IPS-NIHi7 (cell line): ENCODE results near the gene ISLR.

Source experiments
- DNase-seq: peaks from one replicate; pipeline ENCODE4 v3.0.0; 2012; ENCODE audit warnings: mixed read lengths; ENCODE audit errors: extremely low spot score

The ISLR gene

DNA sequence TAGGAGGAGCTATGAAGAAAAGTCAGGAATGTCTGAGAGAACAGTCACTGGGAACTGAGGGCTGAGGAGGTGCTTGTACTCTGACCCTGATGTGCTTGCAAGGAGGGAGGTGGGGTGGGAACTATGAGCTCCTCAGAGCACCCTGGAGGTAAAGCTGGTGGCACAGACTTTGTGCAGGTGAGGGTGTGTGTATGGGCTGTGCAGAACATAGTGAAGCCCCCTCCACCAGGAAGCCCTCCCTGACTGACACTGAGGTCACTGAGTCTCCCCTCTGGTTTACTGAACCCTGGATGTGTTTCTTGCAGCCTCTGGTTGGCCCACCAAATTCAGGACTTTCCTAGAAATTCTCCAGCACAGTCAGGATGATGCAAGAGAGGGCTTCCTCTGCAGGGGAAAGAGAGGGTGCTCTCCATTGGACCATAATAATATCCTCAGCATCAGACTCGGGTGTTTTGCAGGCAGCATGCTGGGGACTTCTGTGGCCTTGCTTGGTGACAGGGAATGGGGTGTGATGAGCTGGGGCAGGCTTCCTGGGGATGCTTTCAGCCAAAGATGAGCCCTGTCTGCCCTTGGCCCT is 1.5 kb upstream of the ISLR start:
- no peak for DNase-seq

DNA sequence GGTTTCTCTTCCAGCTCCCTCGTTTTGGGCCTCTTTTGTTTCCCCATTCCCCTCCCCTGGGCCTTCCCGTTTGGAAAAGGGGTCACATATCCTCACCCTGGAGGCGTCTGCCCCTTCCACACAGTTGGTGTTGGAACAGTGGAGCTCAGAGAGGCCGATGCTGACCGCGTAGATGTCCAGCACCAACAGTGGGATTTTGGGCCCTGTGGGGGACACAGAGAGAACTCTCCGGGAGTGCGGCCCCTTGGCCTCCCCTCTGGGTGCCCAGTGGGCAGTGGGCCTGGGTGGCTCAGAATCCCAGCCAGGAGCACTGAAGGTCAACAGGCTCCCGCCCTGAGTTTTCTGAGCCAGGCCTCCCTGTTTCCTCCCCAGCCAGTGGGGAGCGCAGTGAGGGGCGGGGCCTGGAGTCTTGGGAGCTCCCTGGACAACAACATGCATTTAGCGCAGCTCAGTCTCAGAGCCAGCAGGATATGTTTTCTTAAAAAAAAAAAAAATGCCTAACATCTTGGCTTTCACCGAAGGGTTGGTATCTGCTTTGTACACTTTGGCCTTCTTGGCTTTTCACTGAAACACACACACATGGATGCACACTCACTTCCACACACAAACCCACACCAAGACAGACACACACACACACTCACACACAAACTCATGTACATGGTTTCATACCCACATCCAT is 670 bp upstream of the ISLR start:
- DNase-seq = peak; percentile 59

DNA sequence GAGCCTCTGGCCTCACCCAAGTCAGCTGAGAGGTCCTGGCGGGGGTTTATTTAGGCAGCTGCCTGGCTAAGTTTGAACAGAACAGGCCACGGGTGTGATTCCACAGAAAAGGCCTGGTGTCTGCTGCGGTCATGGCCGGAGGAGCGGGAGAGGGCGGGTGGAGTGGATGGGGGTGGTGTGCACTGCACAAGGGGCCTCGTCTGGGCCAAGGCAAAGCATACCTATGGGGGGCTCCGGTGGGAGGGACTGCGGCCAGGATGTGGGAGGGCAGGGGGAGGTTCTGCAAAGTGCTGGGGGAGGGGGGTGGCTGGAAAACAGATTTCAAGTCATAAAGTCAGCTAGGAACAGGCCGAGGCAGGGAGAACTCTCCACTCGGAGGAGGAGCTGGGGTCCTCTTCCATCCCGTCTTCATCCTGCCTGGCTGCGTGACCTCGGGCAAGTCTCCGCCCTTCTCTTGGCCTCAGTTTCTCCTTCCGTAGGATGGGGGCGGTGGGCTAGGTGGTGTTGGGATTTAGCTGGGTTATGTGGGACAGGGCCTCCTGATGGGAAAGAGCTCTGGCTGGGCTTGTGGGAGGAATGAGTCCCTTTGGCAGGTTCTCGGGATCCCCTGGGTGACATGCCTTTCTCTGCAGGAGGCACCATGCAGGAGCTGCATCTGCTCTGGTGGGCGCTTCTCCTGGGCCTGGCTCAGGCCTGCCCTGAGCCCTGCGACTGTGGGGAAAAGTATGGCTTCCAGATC is 878 bp downstream of the ISLR start:
- peak; percentile 38 for DNase-seq

DNA sequence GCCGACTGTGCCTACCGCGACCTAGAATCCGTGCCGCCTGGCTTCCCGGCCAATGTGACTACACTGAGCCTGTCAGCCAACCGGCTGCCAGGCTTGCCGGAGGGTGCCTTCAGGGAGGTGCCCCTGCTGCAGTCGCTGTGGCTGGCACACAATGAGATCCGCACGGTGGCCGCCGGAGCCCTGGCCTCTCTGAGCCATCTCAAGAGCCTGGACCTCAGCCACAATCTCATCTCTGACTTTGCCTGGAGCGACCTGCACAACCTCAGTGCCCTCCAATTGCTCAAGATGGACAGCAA is 1.4 kb downstream of the ISLR start:
- no peak for DNase-seq

DNA sequence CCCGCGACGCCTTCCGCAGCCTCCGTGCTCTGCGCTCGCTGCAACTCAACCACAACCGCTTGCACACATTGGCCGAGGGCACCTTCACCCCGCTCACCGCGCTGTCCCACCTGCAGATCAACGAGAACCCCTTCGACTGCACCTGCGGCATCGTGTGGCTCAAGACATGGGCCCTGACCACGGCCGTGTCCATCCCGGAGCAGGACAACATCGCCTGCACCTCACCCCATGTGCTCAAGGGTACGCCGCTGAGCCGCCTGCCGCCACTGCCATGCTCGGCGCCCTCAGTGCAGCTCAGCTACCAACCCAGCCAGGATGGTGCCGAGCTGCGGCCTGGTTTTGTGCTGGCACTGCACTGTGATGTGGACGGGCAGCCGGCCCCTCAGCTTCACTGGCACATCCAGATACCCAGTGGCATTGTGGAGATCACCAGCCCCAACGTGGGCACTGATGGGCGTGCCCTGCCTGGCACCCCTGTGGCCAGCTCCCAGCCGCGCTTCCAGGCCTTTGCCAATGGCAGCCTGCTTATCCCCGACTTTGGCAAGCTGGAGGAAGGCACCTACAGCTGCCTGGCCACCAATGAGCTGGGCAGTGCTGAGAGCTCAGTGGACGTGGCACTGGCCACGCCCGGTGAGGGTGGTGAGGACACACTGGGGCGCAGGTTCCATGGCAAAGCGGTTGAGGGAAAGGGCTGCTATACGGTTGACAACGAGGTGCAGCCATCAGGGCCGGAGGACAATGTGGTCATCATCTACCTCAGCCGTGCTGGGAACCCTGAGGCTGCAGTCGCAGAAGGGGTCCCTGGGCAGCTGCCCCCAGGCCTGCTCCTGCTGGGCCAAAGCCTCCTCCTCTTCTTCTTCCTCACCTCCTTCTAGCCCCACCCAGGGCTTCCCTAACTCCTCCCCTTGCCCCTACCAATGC is 2.0 kb downstream of the ISLR start:
- no peak for DNase-seq

DNA sequence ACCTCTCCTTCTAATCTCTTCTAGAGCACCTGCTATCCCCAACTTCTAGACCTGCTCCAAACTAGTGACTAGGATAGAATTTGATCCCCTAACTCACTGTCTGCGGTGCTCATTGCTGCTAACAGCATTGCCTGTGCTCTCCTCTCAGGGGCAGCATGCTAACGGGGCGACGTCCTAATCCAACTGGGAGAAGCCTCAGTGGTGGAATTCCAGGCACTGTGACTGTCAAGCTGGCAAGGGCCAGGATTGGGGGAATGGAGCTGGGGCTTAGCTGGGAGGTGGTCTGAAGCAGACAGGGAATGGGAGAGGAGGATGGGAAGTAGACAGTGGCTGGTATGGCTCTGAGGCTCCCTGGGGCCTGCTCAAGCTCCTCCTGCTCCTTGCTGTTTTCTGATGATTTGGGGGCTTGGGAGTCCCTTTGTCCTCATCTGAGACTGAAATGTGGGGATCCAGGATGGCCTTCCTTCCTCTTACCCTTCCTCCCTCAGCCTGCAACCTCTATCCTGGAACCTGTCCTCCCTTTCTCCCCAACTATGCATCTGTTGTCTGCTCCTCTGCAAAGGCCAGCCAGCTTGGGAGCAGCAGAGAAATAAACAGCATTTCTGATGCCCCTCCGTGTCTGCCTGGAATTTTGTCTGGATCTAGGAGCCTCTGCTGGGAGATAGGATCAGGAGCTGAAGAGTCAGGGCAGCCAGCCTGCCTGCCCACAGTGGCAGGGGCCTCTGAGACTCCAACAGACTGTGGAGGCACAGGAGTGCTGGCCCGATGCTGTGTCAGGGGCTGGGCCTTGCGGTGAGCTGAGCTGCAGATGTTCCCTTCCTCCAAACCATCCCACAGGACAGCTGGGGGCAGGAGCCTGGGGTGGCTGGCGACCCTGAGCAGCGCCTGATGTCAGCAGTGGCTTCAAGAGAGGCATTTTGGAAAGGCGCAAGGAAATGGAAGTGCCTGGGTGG is 3.0 kb downstream of the ISLR start:
- DNase-seq = peak; percentile 52

DNA sequence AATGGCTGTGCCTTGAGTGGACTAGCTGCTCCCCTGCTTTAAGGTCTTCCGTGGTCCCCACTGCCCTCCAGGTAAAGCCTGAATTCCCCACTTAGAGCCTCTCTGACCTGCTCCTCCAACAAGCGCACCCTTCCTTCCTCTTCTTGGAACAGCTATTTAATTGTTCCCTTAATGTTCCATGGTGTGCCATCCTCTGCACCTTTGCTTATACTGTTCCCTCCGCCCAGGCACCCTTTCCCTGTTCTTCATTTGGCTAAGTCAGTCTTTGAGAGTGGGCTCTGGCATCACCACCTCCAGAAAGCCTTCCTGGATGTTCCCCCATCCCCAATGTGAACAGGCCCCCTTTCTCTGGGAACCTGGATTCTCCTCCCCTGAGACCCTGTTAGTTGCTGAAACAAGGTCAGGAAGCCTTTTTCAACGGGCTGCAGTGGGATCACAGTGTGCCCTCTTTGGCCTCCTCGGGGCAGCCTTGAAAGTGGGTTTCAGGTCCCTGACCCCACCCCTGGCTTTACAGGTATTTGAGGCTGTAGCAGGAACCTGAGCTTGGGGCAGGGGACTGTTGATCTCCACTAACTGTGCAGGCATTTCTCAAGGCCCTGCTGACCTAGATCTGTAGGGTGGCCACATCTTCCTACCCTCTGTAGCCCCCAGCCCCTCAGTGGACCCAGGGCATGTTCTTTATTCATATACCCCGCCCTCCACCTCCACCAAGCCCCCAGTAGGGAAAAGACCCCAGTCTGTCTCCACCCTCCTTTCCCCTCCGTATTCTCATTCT is 5.0 kb downstream of the ISLR start:
- no peak for DNase-seq

DNA sequence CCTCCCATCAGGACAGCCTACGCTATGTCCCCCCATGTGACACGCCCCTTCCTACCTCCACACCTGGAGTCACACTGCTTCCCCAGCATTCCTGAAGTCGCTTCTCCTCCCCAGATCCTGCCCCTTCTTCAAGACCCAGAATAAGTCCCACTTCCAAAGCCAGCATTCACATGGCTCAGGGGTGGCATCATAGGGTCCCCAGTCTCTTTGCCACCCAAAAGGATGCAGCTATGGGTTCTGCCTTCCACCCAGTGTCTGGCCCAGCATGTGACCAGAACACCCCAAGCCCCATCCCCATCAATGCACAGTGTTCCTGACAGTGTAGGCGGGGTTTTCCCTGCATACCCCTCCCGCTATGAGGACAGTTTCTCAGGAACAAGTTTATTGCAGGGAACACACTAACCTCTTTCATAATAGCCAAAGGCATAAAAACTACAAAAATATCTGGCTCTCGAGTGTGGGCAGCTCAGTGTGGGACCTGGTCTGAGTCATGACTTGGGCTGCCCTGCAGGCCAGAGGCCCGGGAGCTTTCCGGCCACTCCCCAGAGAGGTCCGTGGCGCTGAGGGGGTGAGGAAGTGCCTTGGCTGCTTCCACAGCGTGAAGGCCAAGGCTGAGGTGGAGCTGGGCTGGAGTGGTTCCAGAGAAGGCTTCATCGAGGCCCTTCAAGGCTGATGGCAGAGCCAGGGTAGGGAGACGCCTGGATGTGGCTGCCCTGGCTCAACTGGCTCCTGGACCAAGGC is 5.8 kb downstream of the ISLR start:
- no peak for DNase-seq

DNA sequence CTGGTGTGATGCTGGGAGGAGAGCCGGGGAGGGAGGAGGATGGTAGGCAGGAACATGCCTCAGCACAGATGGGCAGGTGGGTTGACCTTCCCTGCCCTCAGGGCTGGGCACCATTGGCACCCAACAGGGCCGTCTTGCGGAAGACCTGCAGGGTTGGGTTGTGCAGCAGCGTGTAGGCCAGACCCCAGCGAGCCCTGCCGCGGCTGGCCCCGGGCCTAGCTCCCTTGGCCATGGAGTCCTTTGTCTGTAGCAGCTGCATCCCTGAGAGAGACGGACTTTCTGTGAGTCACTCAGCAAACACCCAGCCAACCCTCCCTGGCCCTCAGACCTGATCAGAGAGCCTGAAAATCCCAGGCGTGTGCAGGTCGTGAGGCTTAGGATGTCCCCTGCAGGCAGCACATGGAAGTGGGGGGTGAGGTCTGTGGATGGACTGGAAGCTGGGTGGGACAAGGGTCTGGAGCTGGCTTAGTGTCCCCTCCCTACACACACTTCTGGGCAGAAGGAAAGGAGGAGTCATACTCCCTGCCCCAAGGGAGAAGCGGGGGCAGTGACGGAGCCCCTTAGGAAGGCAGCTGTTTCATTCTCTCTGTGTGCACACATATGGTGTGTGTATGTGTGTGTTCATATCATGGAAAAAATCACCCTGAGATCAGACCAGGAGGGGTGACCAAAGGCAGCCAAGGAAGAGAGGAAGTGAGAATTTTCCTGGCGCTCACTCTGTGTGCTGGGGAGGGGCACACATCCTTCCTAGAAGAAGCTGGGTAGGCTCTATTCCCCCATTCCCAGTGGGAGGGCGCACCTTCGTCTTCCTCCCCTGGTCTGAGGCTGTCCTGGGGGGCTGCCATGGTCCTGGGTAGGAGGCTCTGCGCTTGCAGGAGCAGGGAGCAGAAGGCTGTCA is 6.7 kb downstream of the ISLR start:
- DNase-seq = no peak

DNA sequence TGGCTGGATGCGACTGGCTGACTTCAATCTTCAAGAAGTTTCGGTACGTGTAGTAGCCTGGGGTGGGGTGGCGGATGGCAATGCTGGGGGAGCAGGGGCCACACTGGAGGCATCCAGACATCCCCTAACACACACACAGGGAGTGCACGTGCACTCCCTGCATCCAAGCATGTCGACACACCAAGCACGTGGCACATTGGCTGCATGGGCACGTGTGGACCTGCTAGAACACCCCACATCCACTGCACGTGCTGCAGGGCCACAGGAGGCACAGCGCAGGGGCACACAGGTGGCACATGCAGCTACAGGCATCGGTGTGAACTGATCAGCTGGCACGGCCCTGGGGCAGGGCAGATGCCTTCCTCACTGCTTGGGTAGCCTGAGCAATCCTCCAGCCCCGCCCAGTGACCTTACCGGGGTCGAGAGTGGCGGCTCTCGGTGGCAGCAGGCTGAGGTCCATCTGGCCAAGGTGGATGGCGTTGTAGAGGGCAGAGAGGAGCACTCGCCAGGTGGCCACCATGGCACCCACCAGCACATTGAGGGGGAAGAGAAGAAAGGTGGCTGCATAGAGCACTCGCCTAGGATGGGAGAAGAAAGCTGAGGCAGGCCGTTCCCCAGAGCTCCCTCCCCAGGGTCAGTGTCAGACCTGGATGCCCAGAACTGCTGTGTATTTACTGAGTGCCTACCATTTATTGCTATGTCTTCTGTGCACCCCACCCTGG is 7.5 kb downstream of the ISLR start:
- no peak for DNase-seq

DNA sequence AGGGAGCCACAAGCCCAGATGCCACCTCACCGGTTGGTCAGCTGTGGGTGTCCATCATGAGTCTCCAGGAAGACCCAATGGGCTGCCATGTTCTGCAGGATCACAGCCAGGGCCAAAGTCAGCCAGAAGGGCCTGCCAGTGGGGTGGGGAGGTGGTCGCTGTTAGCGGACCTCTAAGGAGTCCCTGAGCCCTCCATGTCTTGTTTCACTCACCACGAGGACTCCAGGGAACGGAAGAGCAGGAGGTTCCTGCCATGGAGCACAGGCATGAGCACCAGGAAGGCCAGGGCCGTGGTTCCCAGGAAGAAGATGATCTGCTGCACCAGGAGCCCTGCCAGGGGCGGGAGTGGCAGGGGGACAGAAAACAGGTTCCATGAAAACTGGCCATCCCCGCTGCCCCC is 8.6 kb downstream of the ISLR start:
- DNase-seq = no peak

DNA sequence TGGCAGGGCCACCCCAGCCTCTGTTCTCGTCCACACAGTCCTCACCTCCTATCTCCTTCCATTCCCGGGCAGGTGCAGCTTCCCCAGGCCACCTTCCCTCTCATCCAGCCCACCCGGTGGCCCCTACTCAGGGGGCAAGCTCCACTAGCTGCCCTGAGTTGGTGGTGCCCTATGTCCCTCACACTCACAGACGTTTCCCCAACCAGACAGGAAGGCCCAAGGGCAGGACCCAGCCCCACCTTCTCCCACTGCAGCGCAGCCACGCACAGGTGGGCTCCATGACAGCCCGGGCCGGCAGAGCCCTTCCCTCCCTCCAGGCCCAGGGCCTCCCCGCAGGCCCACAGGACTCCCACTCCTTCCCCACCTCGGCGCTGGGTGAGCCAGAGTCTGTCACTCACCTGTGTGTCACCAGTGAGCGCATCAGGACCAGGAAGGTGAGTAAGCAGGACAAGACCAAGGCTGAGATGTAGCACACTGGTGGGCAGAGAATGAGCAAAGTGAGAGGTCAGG is 11.1 kb downstream of the ISLR start:
- no peak for DNase-seq

DNA sequence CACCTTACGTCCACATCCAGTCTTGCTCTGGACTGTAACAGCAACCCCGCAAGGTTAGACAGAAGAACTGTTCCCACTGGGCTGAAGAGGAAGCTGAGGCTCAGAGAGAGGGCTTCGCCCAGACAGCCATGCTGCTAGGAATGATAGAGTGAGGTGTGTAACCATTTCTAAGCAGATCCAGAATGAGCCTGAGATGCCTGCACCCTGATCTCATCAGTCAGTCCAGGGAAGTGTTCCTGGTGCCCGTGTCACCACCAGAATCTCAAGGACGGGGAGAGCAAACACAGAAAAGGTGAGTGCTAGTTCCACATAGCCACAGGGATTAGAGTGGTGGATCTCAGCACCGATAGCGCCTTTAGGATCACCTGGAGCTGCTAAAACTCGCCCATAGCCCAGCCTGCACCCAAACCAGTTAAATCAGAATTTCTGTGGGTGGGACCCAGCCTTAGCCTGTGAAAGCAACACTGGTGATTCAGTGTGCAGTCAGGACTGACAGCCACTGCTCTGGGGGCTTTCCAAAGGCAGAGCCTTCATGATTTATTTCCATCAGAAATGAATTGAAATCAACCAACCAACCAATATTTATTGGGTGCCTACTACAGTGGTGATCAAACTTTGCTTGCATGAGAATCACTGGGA is 12.3 kb downstream of the ISLR start:
- no peak for DNase-seq

DNA sequence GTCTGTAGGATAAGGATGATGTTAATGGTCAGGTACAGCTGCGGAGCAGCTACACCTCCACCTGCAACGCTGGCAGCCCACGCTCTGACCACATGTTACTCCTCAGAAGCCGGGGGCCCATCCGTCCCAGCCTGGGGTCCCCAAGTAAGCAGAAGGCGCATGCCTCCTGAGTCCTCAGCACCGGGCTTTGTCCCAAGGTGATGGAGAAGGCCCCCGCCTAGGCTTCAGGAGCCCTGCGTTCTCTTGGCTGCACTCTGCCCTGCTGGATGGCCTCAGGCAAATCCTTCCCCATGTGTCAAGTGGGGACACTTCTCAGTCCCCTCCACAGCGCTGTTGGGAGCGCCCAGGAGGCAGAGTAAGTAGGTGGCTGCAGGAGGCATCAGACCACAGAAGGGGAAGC is 14.7 kb downstream of the ISLR start:
- DNase-seq = no peak

DNA sequence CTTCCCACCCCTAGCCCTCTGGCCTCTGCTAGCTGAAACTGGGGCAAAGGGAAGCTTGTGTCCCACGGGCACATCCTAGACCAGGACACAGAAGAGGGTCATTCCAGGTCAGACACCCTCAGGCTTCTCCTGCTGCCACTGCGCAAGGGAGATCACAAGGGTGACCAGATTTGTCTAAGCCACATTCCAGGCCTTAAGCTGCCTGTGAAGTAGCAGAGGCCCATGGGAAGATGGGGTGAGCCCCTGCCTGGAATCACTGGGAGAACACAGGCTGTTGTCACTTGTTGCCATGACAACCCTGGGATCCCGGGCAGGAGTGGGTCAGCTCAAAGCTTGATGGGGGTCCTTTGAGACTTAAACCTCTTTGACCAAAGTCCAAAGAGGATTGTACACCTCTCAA is 18.3 kb downstream of the ISLR start:
- DNase-seq = no peak

DNA sequence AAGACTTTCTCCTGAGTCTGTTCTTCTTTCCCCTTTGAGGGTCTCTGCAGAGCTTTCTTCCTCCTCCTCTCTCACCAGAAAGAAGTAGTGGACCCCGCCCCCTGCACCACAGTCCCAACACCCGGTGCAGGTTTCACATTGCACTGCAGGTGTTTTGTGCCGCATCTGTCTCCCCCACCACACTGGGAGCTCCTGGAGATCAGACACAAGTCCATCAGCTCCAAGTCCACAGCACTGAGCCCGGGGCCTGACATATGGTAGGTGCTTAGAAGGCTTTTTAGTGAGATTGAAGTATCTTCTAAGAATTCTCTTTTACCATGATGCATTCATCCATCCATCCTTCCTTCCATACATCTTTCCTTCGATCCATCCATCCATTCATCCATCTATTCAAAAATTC is 19.2 kb downstream of the ISLR start:
- DNase-seq = no peak

DNA sequence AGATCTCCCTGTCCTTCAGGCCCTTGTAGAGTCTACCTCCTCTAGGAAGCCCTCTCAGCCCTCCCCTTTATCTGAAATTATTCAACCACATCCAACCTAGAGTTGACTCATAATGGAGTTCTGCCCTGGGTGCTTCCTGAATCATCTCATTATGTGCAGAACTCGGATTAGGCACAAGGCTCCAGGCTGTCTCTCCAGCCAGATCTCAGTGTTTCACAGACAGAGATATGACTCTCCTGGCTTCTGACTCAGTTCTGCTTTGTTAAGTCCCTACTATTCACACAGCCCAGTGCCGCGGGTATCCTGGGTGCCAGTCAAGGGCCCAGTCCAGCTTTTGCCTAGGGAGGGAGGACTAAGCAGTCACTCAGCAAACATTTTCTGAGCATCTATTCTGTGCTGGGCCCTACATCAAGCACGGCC is 19.8 kb downstream of the ISLR start:
- no peak for DNase-seq
